GM21717 (cell line): Measurements from ENCODE around the gene TPI1.

Source experiments
- ATAC-seq: cut with Tn5 transposase; IDR thresholded peaks from one replicate; pipeline ENCODE4 v1.9.1; 2021; ENCODE audit warnings: mild to moderate bottlenecking, moderate library complexity; ENCODE audit not compliant: unreplicated experiment

TPI1 gene

GRCh38 chr12:6914947-6915788 is 47.8 kb downstream of the TPI1 start:
- ATAC-seq: no peak

- ATAC-seq: no peak
Observed at GRCh38 chr12:6915789-6916285, 48.5 kb downstream of the TPI1 start.

DNA sequence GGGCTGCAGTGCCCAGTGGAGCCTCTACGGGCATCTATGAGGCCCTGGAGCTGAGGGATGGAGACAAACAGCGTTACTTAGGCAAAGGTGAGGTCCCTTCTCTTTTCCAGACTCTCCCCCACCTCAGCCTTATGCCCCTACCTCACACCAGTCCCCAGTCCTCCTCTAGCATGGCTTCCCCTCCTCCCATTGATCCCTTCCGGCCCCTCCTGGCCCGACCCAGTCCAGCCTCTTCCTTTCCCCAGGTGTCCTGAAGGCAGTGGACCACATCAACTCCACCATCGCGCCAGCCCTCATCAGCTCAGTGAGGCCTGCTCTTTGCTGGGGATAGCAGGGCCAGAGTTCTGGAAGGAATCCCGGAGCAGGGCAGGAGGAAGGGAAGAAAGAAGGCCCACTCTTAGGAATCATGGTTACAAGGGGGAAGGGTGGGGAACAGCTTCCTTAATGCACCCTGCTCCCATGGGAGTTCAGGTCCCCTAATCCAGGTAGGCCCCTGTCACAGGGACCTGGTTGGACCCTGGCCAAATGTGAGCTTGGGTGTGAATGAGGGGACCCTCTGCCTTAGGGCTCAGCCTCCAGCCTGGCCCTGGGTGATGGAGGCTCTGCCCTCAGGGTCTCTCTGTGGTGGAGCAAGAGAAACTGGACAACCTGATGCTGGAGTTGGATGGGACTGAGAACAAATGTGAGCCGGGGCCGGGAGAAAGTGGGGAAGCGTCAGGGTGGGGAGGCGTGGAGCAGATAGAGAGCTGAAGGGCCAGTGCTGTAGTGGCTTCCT is 49.3 kb downstream of the TPI1 start:
- no peak for ATAC-seq

DNA sequence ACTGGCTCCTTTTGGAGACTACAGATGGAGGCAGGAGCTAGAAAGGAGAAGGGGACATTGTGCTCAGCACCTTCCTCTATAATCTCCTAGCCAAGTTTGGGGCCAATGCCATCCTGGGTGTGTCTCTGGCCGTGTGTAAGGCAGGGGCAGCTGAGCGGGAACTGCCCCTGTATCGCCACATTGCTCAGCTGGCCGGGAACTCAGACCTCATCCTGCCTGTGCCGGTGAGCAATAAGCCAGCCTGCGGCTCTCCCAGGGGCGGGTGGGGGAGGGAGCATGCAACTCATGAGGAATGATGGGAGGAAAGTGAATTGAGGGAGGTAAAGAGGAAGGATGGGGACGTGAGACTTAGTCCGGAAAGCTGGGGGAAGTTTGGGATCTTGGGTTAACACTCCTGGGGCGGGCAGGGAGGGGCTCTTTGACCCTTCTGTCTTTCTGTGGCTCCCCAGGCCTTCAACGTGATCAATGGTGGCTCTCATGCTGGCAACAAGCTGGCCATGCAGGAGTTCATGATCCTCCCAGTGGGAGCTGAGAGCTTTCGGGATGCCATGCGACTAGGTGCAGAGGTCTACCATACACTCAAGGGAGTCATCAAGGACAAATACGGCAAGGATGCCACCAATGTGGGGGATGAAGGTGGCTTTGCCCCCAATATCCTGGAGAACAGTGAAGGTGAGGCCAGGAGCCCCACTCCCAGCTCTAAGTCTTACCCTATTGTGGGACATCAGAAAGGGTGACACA is 50.3 kb downstream of the TPI1 start:
- ATAC-seq: no peak

DNA sequence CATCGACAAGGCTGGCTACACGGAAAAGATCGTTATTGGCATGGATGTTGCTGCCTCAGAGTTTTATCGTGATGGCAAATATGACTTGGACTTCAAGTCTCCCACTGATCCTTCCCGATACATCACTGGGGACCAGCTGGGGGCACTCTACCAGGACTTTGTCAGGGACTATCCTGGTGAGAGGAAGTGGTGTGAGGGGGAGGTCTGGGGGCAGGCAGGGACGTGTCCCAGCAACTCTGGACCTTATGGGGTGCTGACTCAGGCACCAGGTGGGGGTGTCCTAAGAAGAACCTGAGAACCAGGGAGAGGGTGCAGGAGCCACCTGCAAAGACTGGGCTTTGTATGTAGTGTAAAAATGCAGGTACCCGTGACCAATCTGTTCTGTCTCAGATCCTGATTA is 52.3 kb downstream of the TPI1 start:
- ATAC-seq: no peak
